Measurements from ENCODE around the gene COL5A2. TPM values are rescaled to one million over a fixed set of nuclear protein-coding genes. Genes with fewer than 3 reads are reported as not detected.

COL5A2 gene
- total and polyA plus RNA-seq, 4 donors, result 45.5 to 387 (median 118) TPM

GRCh38 chr2:189188115-189188805 lies 8.7 kb upstream of the COL5A2 start:
- H3K4me3 ChIP-seq (ENCODE audit: low read depth, low read length), result no peak overlapping the region
- no peaks in the 10 kb centered on the region for H3K27me3 ChIP-seq (ENCODE audit: control insufficient read depth, insufficient read depth, low read length)
- no peaks in the 10 kb centered on the region for H3K9me3 ChIP-seq (ENCODE audit: control insufficient read depth, insufficient read depth, low read length)
- DNase-seq (ENCODE audit: low read depth in 4 of 6, low spot score in 6 of 6), result peak in 1 of 6 donors; percentile 55
- no peaks in the 10 kb centered on the region for H3K36me3 ChIP-seq (ENCODE audit: control insufficient read depth, insufficient read depth, low read length)
- no peaks in the 10 kb centered on the region for H3K4me1 ChIP-seq (ENCODE audit: control insufficient read depth, insufficient read depth, low read length)
- no CpG with 5 or more reads among the region's 3 CpGs for WGBS (ENCODE audit: insufficient coverage)
- no peak overlapping the region for H3K27ac ChIP-seq (ENCODE audit: low read depth, low read length)

DNA sequence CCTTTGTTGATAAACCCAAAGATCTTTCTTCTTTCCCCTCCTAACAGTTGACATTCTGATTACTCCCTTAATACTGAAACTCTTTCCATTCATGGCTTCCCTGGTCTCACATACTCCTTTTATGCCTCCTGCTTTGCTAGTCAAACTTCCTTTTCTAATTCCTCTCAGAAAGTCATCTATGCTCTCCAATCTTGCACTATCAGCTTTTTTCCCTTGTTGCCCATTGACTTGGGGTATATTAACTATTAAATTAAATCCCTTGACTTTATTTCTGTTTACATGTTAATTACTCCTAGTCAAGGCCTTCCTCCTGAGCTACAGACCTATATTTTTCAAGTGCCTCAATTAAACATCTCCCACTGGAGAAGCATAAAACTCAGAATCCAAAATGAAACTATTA lies 3.6 kb upstream of the COL5A2 start:
- Histone ChIP-seq H3K27me3 (ENCODE audit: control insufficient read depth, insufficient read depth, low read length) (no peaks in the 10 kb centered on the region), H3K4me1 (ENCODE audit: control insufficient read depth, insufficient read depth, low read length) (no peaks in the 10 kb centered on the region), H3K27ac (ENCODE audit: low read depth, low read length) (no peak overlapping the region), H3K36me3 (ENCODE audit: control insufficient read depth, insufficient read depth, low read length) (no peaks in the 10 kb centered on the region), H3K4me3 (ENCODE audit: low read depth, low read length) (no peak overlapping the region), H3K9me3 (ENCODE audit: control insufficient read depth, insufficient read depth, low read length) (no peaks in the 10 kb centered on the region)
- DNase-seq (ENCODE audit: low read depth in 4 of 6, low spot score in 6 of 6), result peak in 1 of 6 donors; percentile 38

GRCh38 chr2:189181706-189182105 lies 2.1 kb upstream of the COL5A2 start:
- Histone ChIP-seq H3K4me1 (ENCODE audit: control insufficient read depth, insufficient read depth, low read length) (no peaks in the 10 kb centered on the region), H3K4me3 (ENCODE audit: low read depth, low read length) (no peak overlapping the region), H3K27me3 (ENCODE audit: control insufficient read depth, insufficient read depth, low read length) (no peaks in the 10 kb centered on the region), H3K36me3 (ENCODE audit: control insufficient read depth, insufficient read depth, low read length) (no peaks in the 10 kb centered on the region), H3K9me3 (ENCODE audit: control insufficient read depth, insufficient read depth, low read length) (no peaks in the 10 kb centered on the region), H3K27ac (ENCODE audit: low read depth, low read length) (no peak overlapping the region)
- DNase-seq (ENCODE audit: low read depth in 4 of 6, low spot score in 6 of 6), result no peak

GRCh38 chr2:189178726-189179569 lies 613 bp downstream of the COL5A2 start:
- peak overlapping the region; percentile 92 for H3K27ac ChIP-seq (ENCODE audit: low read depth, low read length)
- no peaks in the 10 kb centered on the region for H3K27me3 ChIP-seq (ENCODE audit: control insufficient read depth, insufficient read depth, low read length)
- peak in 3 of 6 donors; percentile 13 to 59 (median 50) for DNase-seq (ENCODE audit: low read depth in 4 of 6, low spot score in 6 of 6)
- no peaks in the 10 kb centered on the region for H3K36me3 ChIP-seq (ENCODE audit: control insufficient read depth, insufficient read depth, low read length)
- H3K9me3 ChIP-seq (ENCODE audit: control insufficient read depth, insufficient read depth, low read length), result no peaks in the 10 kb centered on the region
- H3K4me1 ChIP-seq (ENCODE audit: control insufficient read depth, insufficient read depth, low read length), result no peaks in the 10 kb centered on the region
- peak overlapping the region; percentile 50 for H3K4me3 ChIP-seq (ENCODE audit: low read depth, low read length)
- WGBS (ENCODE audit: insufficient coverage), result 0% methylated on average over 10 of the region's 14 CpGs

GRCh38 chr2:189178054-189178453 lies 1.5 kb downstream of the COL5A2 start:
- peak in 1 of 6 donors; percentile 23 for DNase-seq (ENCODE audit: low read depth in 4 of 6, low spot score in 6 of 6)
- H3K9me3 ChIP-seq (ENCODE audit: control insufficient read depth, insufficient read depth, low read length), result no peaks in the 10 kb centered on the region
- peak overlapping the region; percentile 92 for H3K27ac ChIP-seq (ENCODE audit: low read depth, low read length)
- H3K4me1 ChIP-seq (ENCODE audit: control insufficient read depth, insufficient read depth, low read length), result no peaks in the 10 kb centered on the region
- peak overlapping the region; percentile 50 for H3K4me3 ChIP-seq (ENCODE audit: low read depth, low read length)
- no CpG with 5 or more reads among the region's 2 CpGs for WGBS (ENCODE audit: insufficient coverage)
- H3K36me3 ChIP-seq (ENCODE audit: control insufficient read depth, insufficient read depth, low read length), result no peaks in the 10 kb centered on the region
- no peaks in the 10 kb centered on the region for H3K27me3 ChIP-seq (ENCODE audit: control insufficient read depth, insufficient read depth, low read length)

GRCh38 chr2:189177251-189177840 lies 2.2 kb downstream of the COL5A2 start:
- Histone ChIP-seq H3K36me3 (ENCODE audit: control insufficient read depth, insufficient read depth, low read length) (no peaks in the 10 kb centered on the region), H3K27me3 (ENCODE audit: control insufficient read depth, insufficient read depth, low read length) (no peaks in the 10 kb centered on the region), H3K9me3 (ENCODE audit: control insufficient read depth, insufficient read depth, low read length) (no peaks in the 10 kb centered on the region), H3K27ac (ENCODE audit: low read depth, low read length) (peak overlapping the region; percentile 92), H3K4me3 (ENCODE audit: low read depth, low read length) (peak overlapping the region; percentile 50), H3K4me1 (ENCODE audit: control insufficient read depth, insufficient read depth, low read length) (no peaks in the 10 kb centered on the region)
- DNase-seq (ENCODE audit: low read depth in 4 of 6, low spot score in 6 of 6), result no peak
- WGBS (ENCODE audit: insufficient coverage), result no CpG with 5 or more reads among the region's 4 CpGs

- Histone ChIP-seq H3K36me3 (ENCODE audit: control insufficient read depth, insufficient read depth, low read length) (no peaks in the 10 kb centered on the region), H3K4me1 (ENCODE audit: control insufficient read depth, insufficient read depth, low read length) (no peaks in the 10 kb centered on the region), H3K4me3 (ENCODE audit: low read depth, low read length) (peak overlapping the region; percentile 50), H3K27me3 (ENCODE audit: control insufficient read depth, insufficient read depth, low read length) (no peaks in the 10 kb centered on the region), H3K27ac (ENCODE audit: low read depth, low read length) (no peak overlapping the region), H3K9me3 (ENCODE audit: control insufficient read depth, insufficient read depth, low read length) (no peaks in the 10 kb centered on the region)
- no peak for DNase-seq (ENCODE audit: low read depth in 4 of 6, low spot score in 6 of 6)
- 72% methylated on average over 3 of the region's 3 CpGs for WGBS (ENCODE audit: insufficient coverage)
Observed at GRCh38 chr2:189176516-189176915, 3.0 kb downstream of the COL5A2 start.

GRCh38 chr2:189175869-189176433 lies 3.6 kb downstream of the COL5A2 start:
- no CpG with 5 or more reads among the region's 2 CpGs for WGBS (ENCODE audit: insufficient coverage)
- no peaks in the 10 kb centered on the region for H3K36me3 ChIP-seq (ENCODE audit: control insufficient read depth, insufficient read depth, low read length)
- H3K4me1 ChIP-seq (ENCODE audit: control insufficient read depth, insufficient read depth, low read length), result no peaks in the 10 kb centered on the region
- DNase-seq (ENCODE audit: low read depth in 4 of 6, low spot score in 6 of 6), result no peak
- H3K9me3 ChIP-seq (ENCODE audit: control insufficient read depth, insufficient read depth, low read length), result no peaks in the 10 kb centered on the region
- no peak overlapping the region for H3K27ac ChIP-seq (ENCODE audit: low read depth, low read length)
- H3K27me3 ChIP-seq (ENCODE audit: control insufficient read depth, insufficient read depth, low read length), result no peaks in the 10 kb centered on the region
- peak overlapping the region; percentile 50 for H3K4me3 ChIP-seq (ENCODE audit: low read depth, low read length)

DNA sequence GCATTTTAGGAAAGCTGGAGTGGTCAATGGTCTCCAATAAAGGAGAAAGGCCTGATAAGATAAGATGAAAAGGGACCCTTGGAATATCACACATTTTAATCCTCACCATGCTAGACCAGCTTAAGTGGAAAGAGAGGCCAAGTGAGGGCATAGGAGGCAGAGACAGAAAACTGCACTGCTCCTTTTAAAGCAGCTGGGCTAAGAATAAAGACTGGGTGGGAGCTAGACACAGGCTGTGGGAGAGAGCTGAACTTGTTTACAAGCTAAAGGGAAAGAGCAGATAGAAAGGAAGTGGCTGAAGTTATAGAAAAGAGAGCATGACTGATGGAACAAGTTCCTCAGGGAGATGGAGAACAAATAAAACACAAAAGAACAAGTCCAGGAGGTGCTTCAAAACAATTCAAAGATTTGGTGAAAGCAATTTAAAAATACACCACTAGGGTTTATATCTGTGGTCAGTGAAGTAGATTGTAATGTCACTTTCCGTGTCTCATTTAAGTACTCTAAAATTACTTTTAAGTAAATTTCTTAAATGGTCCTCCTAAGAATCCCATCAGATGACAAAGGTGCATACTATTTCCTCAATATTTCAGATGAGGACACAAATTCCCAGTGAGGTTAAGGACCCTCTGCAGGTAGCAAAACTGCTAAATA lies 7.5 kb downstream of the COL5A2 start:
- Histone ChIP-seq H3K4me3 (ENCODE audit: low read depth, low read length) (no peak overlapping the region), H3K9me3 (ENCODE audit: control insufficient read depth, insufficient read depth, low read length) (no peaks in the 10 kb centered on the region), H3K27ac (ENCODE audit: low read depth, low read length) (no peak overlapping the region), H3K27me3 (ENCODE audit: control insufficient read depth, insufficient read depth, low read length) (no peaks in the 10 kb centered on the region), H3K4me1 (ENCODE audit: control insufficient read depth, insufficient read depth, low read length) (no peaks in the 10 kb centered on the region), H3K36me3 (ENCODE audit: control insufficient read depth, insufficient read depth, low read length) (no peaks in the 10 kb centered on the region)
- no peak for DNase-seq (ENCODE audit: low read depth in 4 of 6, low spot score in 6 of 6)
- no CpG with 5 or more reads among the region's 1 CpG for WGBS (ENCODE audit: insufficient coverage)

All from spinal cord (tissue), 10 donors.